NCI-H1436 treated with DMSO at 0.1 percent for 48 hours (cell line): ENCODE measurements around the gene PPM1B.
"Not testable (repeated sequence)": the region's sequence is repeated elsewhere in the genome, so short reads cannot be mapped to it uniquely, and the experiment has no call there.

Experiments
- DNase-seq: peaks from one replicate; lab custom pipeline; 2025; lab: John Stamatoyannopoulos, UW

The PPM1B gene

DNA sequence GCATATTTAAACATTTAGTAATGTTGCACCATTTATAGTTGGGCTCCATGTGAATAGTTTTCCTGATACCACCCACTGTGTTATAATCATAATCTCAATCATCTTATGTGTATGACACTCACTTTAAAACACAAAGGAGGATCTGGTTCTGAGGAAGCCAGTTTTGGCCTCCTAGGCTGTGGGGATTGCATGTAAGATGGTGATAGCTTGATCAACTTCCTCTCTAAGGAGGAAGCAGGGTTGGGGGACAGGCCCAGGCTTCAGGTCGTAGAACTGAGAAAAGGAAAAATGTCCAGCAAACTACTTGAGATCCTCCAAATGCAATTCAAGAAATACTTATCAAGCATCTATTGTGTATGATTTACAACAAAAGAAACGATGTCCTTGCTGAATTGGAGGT is 4.9 kb upstream of the PPM1B start:
- no peak for DNase-seq

DNA sequence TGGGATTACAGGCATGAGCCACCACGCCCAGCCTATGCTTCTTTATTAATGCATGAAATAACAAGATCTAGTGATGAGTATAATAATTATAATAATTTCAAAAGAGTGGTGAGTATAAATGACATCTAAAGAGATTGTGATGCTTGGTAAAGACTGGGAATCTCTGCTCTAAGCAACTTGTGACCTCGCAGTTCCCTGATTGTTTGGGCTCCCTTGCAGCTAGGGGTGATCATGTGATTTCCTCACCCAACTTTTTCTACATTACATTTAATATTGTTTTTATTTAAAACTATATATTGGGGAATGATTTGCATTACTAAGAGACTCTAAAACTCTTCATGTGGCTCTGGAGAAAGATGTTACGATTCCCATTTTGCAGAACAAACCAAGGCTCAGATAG is 4.1 kb upstream of the PPM1B start:
- no peak for DNase-seq

DNA sequence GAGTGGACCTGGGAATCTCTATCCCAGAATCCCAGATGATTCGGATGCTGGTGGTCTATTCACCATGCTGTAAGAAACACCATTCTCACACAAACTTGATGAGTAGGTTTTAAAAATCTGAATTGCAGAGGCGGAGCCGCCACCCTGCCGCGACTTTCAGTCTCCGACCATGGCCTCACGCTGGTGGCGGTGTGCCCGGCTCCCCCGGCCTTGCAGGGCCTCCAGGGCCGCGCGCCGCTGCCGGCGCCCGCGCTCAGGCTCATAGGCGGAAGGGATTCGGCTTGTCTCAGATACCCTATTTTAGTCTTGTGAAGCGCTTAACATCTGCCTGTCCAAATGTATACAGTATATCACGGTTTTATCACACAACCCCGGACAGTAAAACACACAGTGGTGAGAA is 2.6 kb upstream of the PPM1B start:
- no peak for DNase-seq

DNA sequence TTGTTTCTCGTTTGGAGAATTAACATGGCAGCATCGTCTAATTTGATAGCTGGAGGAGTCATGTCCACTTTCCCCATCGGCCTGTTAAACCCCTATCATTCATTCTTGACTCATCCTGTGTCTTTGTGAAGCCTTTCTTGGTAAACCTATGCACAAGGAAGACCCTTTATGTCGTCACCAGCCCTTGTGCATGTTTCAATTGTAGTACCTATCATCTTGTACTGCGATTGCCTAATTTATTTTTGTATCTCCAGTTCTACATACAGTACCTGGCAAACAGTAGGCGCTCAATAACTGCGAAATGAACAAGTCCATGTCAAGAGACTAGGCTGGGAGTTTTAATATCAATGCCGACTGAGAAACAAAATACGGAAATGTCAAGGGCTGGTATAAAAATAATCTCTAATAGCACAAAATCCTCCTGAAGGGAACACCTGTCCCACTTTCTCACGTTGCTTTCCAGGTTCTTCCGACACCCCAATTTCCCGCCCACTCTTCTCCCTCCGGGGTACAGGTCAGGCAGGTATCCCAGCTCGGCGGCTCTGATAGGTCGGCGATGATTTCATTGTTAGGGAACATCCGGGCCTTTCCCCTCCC is 1.3 kb upstream of the PPM1B start:
- no peak for DNase-seq

DNA sequence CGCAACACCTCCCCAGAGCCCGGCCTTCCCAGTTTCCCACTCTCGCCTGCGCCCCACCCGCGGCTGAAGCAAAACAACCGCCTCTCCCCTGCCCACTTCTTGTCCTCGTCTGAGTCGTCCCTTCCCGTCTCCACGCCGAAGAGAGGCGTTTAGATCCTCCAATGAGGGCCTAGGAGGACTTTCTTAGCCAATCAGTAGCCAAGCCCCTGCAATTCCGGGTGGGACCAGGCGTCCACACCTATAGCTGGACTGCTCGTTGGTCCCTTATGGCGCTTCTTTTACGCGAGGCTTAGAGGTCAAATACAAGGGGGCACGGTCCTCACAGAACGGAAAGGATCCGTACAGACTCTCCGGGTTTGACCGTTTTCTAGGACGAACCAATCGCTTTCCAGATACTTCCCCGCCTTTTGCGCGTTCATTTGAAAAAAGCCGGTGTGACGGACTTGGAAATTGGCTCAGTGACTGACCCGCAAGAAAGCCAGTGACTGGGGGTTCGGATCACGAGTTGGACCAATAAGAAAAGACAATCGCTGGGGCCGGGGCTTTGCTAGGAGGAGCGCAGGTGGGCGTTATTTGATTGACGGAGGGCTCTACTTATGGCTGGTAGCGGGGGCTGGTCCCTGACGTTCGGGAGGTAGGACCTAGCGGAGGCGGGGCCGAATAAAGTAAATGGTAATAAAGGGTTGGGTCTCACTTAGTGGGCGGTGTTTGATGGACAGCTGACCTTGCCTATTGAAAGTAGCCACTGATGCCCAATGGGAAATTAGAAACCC is 581 bp upstream of the PPM1B start:
- peak; percentile 99 for DNase-seq

DNA sequence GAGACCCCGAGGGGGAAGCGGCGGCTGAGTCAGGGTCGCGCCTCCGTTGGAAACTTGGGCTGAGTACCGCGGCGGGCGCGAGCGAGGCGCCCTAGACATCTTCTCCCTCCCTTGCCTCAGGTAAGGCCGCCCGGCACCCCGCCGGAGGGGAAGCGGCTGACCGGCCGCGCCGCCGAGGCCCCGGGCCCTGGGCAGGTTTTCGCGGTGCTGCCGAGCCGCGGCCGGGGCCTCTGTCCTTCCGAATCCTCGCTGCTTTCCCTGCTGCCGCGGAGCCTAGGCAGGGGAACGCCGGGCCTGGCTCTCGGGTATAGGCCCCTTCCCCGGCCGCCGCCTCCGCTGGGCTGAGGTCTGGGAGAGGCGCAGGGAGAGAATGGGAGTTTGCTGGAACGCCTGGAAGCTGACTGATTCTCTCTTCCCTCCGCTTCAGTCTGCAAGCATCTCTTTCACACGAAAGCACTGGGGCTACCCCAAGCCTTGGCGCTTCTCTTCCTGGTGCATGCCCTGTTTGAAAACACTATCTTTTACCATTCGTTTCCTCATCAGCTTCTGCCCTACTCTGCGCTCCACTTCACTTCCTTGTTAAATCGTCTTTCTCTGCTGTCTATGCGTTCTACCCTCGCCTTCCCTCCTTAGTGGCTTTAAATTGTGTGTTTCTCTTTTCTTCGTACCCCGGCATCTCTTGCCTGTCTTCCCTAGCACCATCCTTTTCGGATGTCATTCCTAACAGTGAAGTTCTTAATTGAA is 652 bp downstream of the PPM1B start:
- no peak for DNase-seq

DNA sequence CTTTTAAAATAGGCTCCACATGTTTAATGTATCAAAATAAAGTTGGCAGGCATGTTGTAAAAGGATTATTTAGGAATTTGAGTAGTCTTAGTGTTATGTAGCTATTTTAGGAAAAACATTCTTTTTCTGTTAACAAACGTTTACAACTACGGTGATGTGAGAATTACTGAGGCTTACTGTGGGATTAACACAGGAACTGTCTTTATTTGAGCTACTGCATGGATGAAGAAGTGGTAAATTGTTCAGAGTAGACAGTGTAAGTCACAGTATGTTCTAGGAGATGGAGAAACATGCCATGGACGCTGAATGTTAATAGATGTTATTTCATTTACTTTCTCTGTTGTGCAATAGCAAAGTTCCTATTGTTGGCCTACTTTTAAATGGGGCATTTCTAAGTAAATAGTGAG is 1.6 kb downstream of the PPM1B start:
- no peak for DNase-seq

DNA sequence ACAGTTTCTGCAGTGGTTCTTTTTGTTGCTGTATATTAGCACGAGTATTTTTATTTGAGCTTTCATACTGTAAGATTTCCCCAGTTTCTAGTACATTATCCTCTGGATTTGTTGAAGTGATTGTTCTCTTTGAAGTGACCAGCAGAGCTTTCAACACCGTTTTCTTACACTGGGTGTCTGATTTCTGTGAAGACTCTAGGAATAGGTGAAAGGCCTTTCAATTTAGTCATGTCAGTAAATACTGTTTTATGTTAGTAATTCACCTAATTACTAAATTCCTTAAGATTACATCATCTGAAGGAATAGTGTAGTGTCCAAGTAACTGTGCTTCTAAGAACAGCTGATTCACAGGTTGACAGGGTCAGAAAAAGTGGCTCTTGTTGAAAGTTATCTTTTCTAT is 2.3 kb downstream of the PPM1B start:
- DNase-seq, result no peak

DNA sequence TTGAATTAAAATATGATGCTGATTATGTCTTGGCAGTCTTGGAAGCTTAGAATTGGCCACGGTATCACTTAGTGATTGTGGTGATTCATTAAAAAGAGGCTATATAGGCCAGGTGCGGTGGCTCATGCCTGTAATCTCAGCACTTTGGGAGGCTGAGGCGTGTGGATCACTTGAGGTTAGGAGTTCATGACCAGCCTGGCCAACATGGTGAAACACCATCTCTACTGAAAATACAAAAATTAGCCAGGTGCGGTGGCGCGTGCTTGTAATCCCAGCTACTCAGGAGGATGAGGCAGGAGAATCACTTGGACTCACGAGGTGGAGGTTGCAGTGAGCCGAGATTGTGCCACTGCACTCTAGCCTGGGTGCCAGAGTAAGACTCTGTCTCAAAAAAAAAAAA is 2.8 kb downstream of the PPM1B start:
- DNase-seq, result not testable (repeated sequence)

DNA sequence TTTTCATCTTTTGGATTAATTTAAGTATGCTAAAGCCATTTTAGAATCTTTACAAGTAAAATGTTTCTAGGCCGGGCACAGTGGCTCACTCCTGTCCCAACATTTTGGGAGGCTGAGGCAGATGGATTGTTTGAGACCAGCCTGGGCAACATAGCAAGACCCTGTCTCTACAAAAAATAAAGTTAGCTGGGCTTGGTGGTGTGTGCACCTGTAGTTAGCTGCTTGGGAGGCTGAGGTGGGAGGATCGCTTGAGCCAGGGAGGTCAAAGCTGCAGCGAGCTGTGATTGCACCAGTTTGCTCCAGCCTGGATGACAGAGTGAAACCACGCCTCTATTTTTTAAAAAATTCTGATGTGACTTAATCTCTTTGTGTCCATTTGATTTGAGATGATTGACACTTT is 3.9 kb downstream of the PPM1B start:
- DNase-seq, result no peak

DNA sequence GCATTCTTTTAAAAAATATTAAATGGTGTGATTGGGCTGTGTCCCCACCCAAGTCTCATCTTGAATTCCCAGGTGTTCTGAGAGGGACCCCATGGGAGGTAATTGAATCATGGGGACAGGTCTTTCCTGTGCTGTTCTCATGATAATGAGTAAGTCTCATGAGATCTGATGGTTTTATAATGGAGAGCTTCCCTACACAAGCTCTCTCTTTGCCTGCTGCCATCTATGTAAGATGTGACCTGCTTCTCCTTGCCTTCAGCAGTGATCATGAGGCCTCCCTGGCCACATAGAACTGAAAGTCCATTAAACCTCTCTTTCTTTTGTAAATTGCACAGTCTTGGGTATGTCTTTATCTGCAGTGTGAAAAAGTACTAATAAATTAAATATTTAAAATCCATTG is 10.3 kb downstream of the PPM1B start:
- DNase-seq, result no peak

DNA sequence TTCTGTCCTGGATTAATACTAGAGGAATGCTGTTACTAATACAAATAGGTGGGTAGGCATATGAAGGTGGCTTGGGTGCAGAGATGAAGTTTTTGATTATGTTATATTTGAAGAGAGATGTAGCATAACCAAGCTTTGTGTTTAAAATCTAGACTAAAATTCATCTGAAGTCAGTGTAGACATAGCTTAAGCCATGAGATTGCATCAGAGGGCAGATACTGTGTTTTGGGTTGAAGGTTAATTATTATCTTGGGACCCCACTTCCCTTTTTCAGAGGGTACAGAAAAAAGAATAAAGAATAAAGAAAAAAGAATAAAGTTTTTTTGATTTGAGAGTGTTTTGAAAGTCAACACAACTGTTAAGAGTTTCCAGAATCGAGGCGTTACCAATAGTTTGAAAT is 13.0 kb downstream of the PPM1B start:
- no peak for DNase-seq

DNA sequence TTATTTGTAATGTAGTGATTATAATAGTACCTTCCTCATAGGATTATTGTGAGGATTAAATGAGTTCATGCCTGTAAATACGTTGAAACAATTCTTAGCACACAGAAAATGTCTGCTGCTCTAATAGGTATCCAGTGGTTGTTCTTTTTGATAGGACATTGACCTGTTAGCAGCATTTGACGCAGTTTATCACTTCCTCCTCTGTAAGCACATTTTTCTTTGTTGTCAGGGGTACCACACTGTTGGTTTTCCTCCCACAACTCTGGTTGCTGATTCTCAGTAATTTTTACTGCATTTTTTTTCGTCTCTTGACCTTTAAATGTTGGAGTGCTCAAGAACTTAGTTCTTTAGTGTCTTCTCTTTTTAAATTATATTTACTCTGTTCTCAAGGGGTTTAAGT is 15.4 kb downstream of the PPM1B start:
- DNase-seq, result no peak

DNA sequence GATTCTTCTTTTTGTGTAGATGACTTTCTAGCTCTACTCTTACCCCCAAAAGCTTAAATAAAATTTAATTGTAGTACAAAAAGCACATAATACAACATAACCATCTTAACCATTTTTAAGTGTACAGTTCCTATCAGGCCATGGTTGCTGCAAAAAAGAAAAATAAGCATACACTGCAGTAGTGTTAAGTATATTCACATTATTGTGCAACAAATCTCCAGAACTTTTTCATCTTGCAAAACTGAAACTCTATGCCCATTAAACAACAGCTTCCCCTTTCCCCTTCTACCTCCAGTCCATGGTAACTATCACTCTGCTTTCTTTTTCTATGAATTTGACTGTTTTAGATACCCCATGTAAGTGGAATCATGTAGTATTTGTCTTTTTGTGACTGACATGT is 18.1 kb downstream of the PPM1B start:
- DNase-seq, result no peak

DNA sequence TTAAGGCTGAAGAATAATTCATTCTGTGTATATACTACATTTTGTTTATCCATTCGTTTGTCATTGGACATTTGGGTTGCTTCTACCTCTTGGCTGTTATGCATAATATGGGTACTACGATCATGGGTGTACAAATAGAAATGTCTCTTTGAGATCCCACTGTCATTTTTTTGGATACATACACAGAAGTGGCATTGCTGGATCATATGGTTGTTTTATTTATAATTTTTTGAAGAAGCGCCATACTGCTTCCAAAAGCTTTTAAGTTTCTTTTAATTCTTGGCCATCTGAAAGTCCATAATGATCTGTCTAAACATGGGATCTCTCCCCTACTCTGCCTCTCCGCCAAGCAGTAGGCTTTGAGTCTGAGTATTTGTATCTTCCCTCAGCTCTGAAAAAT is 18.6 kb downstream of the PPM1B start:
- DNase-seq, result no peak

DNA sequence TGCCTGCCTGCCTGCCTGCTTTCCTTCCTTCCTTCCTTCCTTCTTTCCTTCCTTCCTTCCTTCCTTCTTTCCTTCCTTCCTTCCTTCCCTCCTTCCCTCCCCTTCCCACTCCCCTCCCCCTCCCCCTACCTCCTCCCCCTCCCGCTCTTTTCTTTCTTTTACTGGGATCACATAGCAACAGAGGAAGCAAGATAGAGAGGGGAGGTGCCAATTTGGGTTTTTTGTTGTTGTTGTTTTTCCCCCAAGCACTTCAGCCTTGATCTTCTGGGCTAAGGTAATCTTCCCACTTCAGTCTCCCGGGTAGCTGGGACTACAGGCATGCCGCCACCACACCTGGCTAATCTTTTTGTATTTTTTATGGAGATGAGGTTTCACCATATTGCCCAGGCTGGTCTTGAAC is 20.0 kb downstream of the PPM1B start:
- DNase-seq, result no peak

DNA sequence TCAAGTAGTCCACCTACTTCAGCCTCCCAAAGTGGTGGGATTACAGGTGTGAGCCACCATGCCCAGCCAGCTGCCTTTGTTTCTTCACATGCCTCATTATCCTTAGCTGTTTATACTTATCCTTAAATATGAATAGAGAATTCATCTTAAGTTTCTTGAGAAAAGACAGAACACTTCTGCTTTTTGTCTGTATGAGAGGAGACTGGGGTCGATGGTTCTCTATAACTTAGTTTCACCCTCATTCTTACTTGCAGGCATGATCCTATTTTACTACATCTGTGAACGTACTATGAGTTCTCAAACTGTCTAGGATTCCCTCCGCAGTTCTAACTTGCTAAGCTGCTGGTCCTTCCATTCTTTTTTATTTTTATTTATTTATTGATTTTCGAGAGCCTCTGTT is 20.4 kb downstream of the PPM1B start:
- no peak for DNase-seq

DNA sequence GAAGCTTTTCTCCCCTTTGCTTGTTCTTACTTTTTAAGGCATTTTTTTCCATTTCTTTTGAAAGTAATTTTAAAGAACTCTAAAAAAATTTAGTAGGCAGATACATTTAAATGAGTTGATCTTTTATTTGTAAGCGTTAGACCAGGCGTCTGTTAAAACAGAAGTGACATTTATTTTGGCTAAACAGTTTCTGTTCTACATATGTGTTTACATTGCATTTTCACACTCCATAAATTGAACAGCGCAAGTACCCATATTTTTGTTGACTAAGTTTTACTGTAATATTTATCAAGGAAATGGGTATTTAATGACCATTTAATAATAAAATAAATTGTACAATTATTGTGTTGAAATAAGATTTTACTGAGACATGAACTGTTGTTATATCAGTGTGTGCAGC is 21.9 kb downstream of the PPM1B start:
- no peak for DNase-seq

DNA sequence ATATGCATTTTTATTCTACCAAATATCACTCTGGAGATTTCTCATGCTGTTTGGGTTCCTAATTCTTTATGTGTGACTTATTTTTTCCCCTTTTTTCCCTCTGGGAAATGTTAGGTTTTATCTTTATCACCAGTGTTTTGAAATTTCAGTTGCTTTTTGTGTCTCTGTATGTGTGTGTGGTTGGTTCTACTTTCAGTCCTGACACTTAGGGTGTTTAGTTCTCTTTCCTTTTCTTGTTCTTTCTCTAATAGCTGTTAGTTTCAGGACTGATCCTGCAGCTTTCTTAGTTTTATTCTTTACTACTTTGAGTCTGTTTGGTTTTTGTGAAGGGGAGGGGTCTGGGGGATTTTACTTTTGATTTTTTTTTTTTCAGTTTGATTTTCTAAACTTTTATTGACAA is 23.1 kb downstream of the PPM1B start:
- DNase-seq, result no peak

DNA sequence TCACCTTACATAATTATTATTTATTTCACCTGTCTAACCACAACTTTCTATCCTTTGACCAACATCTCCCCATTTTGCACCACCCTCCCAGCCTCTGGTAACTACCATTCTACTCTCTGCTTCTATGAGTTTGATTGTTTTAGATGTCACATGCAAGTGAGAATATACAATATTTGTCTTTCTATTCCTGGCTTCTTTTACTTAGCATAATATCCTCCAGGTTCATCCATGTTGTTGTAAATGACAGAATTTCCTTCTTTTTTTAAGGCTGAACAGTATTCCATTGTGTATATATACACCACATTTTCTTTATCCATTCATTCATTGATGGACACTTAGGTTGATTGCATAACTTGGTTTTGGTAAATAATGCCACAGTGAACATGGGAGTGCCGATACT is 24.0 kb downstream of the PPM1B start:
- DNase-seq, result no peak

DNA sequence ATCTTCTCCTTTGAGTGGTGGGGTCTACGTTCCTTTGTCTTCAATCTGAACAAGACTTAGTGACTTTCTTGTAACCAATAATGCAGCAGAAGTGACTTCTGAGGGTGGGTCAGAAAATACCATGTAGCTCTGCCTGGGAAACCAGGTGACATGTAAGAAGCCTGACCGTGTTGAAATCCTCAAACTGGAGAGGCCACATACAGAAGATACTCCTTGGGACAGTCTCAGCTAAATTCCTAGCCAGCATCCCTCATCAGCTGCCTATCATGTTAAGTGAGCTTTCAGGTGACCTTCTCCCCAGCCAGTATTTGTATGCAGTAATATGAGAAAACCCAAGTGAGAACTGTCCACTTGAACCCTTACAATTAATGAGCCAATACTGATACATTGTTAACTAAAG is 27.0 kb downstream of the PPM1B start:
- no peak for DNase-seq

DNA sequence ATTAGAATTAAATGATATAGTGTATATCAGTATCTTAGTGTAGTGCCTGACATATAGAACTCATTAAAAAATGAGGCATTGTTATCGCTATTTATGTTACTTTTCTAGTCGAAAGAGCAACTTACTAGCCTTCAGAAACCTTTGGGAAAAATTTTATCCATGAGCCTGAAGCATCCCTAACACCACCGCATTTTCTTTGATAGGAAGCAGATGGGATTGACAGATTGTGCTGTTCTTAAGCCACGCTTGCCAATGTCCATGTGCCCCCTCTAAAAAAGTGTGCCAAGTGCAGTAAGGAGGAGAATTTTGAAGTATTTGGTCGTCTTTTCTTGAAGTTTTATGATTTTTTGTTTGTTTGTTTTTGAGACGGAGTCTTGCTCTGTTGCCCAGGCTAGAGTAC is 29.1 kb downstream of the PPM1B start:
- DNase-seq, result no peak

DNA sequence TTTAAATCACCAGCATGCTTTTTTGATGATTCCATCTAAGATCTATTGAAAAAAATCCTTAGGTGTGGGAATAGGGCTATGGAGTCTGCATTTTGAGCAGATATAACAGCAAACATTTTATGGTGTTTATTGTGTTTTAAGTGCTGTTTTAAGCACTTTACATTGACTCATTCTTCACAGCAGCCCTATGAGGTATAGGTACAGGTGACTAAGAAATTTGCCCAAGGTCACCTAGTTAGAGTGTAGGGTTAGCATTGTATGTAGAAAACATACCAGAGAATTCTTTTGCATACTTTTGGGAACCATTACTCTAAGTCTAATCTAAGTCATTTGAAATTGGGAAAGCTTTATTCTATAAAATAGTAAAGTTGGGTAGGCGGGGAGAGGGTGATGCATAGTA is 31.3 kb downstream of the PPM1B start:
- no peak for DNase-seq

DNA sequence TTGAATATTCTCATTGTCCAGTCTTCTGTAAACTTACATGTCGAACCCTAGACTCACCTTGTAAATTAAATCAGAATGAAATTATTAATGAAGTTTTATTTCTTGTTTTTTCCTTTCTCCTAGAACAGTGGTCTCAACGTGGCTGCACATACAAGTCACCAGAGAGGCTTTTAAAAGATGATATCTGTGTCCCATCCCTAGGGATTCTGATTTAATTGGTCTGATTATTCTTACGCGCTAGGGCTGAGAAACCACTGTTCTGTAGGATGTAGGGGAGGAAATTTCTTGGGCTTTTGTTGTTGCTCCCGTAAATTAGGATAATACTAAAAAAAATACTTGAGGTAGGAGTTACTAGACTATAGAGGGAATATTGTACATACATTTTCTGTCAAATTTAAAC is 32.1 kb downstream of the PPM1B start:
- no peak for DNase-seq
